ENCODE measurements around the gene CSHL1. TPM values are rescaled to one million over a fixed set of nuclear protein-coding genes. Genes with fewer than 3 reads are reported as not detected.
"Not testable (repeated sequence)": the region's sequence is repeated elsewhere in the genome, so short reads cannot be mapped to it uniquely, and the experiment has no call there.

The CSHL1 gene
- total RNA-seq, 2 experiments from 2014 or later = not detected

GRCh38 chr17:63880706-63881105 lies 30.4 kb downstream of the CSHL1 start:
- no peaks in the 10 kb centered on the region for H3K36me3 Mint-ChIP-seq (ENCODE audit: low read depth)
- CTCF ChIA-PET = interaction anchor here (0.6 to 1.1 kb wide), 5 partner anchors 11 to 253 kb away, joined by 3 to 7 read pairs (median 4); no protein-coding TSS in a partner anchor
- POLR2A ChIA-PET = no interaction called here
- H3K9me3 Mint-ChIP-seq (ENCODE audit: low read depth) = no peaks in the 10 kb centered on the region
- intact Hi-C loops (cut with DNase I, micrococcal nuclease) = no loop called here
- no peak overlapping the region for H3K27ac Mint-ChIP-seq
- no peaks in the 10 kb centered on the region for H3K27me3 Mint-ChIP-seq
- DNase-seq = no peak
- ATAC-seq = no peak
- H3K4me3 Mint-ChIP-seq = no peak overlapping the region
- H3K4me1 Mint-ChIP-seq = no peaks in the 10 kb centered on the region

DNA sequence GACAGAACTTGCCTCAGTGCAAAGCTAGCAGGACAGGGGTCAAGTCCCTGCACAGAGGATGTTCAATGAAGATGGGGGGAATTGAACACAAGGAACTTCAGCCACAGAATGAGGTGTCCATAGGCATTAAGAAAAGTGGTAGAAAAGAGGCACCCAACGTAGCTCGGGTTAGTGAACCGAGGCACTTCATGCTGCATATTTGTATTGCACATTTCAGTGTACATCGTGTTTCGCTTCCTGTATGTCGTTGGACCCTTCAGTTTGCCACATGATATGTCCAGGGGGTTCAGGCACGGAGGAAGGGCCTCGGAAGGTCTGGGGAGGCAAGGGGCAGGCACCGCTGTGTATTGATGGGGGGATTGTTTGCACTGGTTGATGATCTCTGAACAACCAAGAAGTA lies 32.6 kb downstream of the CSHL1 start:
- H3K9me3 Mint-ChIP-seq (ENCODE audit: low read depth); H3K27me3 Mint-ChIP-seq; DNase-seq; H3K4me3 Mint-ChIP-seq; POLR2A ChIA-PET; H3K27ac Mint-ChIP-seq; H3K4me1 Mint-ChIP-seq; intact Hi-C loops (cut with DNase I, micrococcal nuclease); H3K36me3 Mint-ChIP-seq (ENCODE audit: low read depth); ATAC-seq: not testable (repeated sequence)
- CTCF ChIA-PET = interaction anchor here (1.0 kb wide), 2 partner anchors 14 to 19 kb away, joined by 3 read pairs; no protein-coding TSS in a partner anchor

- DNase-seq; H3K36me3 Mint-ChIP-seq (ENCODE audit: low read depth); intact Hi-C loops (cut with DNase I, micrococcal nuclease); ATAC-seq; H3K27me3 Mint-ChIP-seq; H3K4me3 Mint-ChIP-seq; H3K27ac Mint-ChIP-seq; H3K4me1 Mint-ChIP-seq; H3K9me3 Mint-ChIP-seq (ENCODE audit: low read depth): not testable (repeated sequence)
- CTCF ChIA-PET = interaction anchor here (0.9 kb wide), 1 partner anchor 10 kb away, joined by 6 read pairs; no protein-coding TSS in a partner anchor
- POLR2A ChIA-PET = interaction anchor here (0.6 kb wide), 1 partner anchor 259 kb away, joined by 7 read pairs; no protein-coding TSS in a partner anchor
Observed at GRCh38 chr17:63874693-63875092, 36.4 kb downstream of the CSHL1 start.

GRCh38 chr17:63874061-63874626 lies 36.9 kb downstream of the CSHL1 start:
- H3K27ac Mint-ChIP-seq; H3K4me3 Mint-ChIP-seq; H3K27me3 Mint-ChIP-seq; H3K4me1 Mint-ChIP-seq; DNase-seq; ATAC-seq; H3K36me3 Mint-ChIP-seq (ENCODE audit: low read depth); H3K9me3 Mint-ChIP-seq (ENCODE audit: low read depth); intact Hi-C loops (cut with DNase I, micrococcal nuclease): not testable (repeated sequence)
- ChIA-PET POLR2A (interaction anchor here (0.6 kb wide), 1 partner anchor 260 kb away, joined by 7 read pairs; no protein-coding TSS in a partner anchor), CTCF (interaction anchor here (0.9 kb wide), 1 partner anchor 9 kb away, joined by 6 read pairs; no protein-coding TSS in a partner anchor)

GRCh38 chr17:63873577-63873976 lies 37.5 kb downstream of the CSHL1 start, which contains the start of gene CSH2:
TSS of gene CSH2 (minus strand) at chr17:63873677. CDS start at chr17:63873614, 63 bp downstream.
- POLR2A ChIA-PET; H3K36me3 Mint-ChIP-seq (ENCODE audit: low read depth); intact Hi-C loops (cut with DNase I, micrococcal nuclease); CTCF ChIA-PET; DNase-seq; ATAC-seq; H3K9me3 Mint-ChIP-seq (ENCODE audit: low read depth); H3K4me1 Mint-ChIP-seq; H3K27ac Mint-ChIP-seq; H3K27me3 Mint-ChIP-seq; H3K4me3 Mint-ChIP-seq: not testable (repeated sequence)

DNA sequence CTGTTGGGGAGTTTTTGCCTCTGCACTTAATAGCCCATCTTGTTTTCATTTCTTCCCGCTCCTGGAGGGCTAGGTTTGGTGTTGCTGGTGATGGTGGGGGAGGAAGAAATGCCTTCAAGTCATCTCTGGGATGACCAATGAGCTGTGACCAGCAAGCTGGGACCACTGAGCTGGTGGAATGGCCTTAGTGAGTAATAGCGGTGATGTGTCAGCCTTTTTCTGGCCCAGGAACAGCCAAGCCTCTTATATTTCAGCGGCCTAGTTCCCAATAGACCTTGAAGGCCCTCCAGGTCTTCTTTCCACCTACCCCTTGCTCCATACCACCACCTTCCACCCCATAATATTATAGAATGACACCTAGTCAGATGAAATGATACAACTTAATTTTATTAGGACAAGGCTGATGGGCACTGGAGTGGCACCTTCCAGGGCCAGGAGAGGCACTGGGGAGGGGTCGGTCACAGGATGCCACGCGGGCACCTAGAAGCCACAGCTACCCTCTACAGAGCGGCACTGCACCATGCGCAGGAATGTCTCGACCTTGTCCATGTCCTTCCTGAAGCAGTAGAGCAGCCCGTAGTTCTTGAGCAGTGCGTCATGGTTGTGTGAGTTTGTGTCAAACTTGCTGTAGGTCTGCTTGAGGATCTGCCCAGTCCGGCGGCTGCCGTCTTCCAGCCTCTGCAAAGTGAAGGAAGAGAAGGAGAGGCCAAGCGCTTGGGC lies 39.3 kb downstream of the CSHL1 start:
- H3K4me3 Mint-ChIP-seq; ATAC-seq; H3K9me3 Mint-ChIP-seq (ENCODE audit: low read depth); DNase-seq; intact Hi-C loops (cut with DNase I, micrococcal nuclease); H3K27me3 Mint-ChIP-seq; H3K27ac Mint-ChIP-seq; CTCF ChIA-PET; H3K4me1 Mint-ChIP-seq; POLR2A ChIA-PET; H3K36me3 Mint-ChIP-seq (ENCODE audit: low read depth): not testable (repeated sequence)

DNA sequence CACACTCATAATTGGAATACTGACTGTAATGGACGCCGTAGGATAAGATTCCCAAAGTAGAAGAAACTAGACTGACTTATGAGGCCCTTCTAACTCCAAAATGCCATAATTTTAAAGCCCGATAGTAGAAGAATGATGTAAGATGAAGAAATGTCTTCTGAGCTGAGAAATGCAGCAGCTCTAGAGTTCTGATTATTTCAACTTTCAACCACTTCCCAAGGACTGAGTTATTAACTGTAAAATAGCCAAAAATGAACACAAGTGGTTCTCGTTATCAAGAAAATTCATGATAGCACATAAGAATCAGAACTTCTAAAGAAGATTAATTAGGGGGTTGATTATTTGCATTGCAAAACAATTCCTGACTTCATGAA lies 40.8 kb downstream of the CSHL1 start:
- ATAC-seq; DNase-seq; intact Hi-C loops (cut with DNase I, micrococcal nuclease); H3K4me1 Mint-ChIP-seq; H3K27ac Mint-ChIP-seq; POLR2A ChIA-PET; H3K27me3 Mint-ChIP-seq; H3K9me3 Mint-ChIP-seq (ENCODE audit: low read depth); H3K4me3 Mint-ChIP-seq; H3K36me3 Mint-ChIP-seq (ENCODE audit: low read depth): not testable (repeated sequence)
- CTCF ChIA-PET = interaction anchor here (0.8 to 1.7 kb wide), 5 partner anchors 10 to 22 kb away, joined by 3 to 7 read pairs (median 3); partner anchors contain the start of gene GH2

DNA sequence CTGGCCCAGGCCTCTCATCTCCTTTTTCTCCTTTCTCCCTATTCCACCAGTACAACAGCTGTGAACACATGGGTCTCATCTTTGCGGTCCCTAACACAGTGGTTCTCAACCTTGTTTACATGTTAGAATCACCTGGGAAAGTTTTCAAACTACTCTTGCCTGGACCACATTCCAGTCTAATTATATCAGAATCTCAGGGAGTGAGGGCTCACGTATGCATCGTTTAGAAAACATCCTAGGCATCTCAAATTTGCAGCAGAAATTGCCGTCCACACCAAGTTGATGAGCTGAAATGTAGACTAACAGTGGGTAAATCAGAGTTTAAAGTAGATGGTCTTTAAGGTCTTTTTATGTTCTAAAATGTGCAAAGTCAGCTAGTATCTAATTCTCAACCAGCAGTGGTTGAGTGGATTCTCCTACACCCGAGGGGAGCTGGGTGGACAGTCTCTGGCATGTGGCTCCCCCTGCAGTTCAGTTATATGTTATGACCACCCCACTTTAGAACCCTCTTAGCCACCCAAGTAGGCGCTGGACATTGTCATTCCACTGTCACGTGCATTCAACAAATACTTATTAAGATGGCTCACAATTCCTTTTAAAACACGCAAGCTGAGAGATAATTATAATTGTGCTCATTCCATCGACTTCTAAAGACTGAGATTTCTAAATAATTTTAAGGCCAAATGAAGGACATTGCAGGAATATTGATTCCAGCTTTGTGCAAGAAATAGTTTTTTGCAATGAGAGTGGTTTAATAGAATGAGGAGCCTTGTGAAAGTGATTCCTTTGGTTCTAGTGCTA lies 41.4 kb downstream of the CSHL1 start:
- POLR2A ChIA-PET; H3K9me3 Mint-ChIP-seq (ENCODE audit: low read depth); intact Hi-C loops (cut with DNase I, micrococcal nuclease); ATAC-seq; H3K27ac Mint-ChIP-seq; H3K36me3 Mint-ChIP-seq (ENCODE audit: low read depth); H3K4me3 Mint-ChIP-seq; DNase-seq; H3K4me1 Mint-ChIP-seq; H3K27me3 Mint-ChIP-seq: not testable (repeated sequence)
- CTCF ChIA-PET = interaction anchor here (0.8 to 1.7 kb wide), 5 partner anchors 10 to 21 kb away, joined by 3 to 7 read pairs (median 3); partner anchors contain the start of gene GH2

DNA sequence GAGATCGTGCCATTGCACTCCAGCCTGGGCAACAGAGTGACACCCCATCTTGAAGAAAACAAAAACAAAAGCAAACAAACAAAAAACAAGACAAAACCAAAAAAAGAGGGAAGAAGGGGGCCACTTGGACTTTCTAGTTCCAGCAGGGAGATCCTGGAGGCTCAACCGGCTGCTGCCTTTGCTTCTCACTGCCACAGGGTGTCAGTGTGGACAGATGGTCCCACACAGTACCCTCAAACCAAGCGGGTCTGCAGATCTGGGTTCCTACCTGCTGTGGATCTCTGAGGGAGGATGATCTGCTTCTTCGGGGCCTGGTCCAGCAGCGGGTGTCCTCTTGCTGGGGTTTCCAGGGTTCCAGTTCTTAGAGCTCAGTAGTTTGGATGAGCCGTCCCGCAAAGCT lies 44.4 kb downstream of the CSHL1 start:
- not testable (repeated sequence) for H3K36me3 Mint-ChIP-seq (ENCODE audit: low read depth); H3K4me1 Mint-ChIP-seq; H3K4me3 Mint-ChIP-seq; DNase-seq; H3K9me3 Mint-ChIP-seq (ENCODE audit: low read depth); H3K27ac Mint-ChIP-seq; H3K27me3 Mint-ChIP-seq; ATAC-seq
- intact Hi-C loops (cut with DNase I, micrococcal nuclease) = loop anchor here in 1 of 2 experiments (1.0 kb wide), 1 partner anchor 40 kb away; no protein-coding TSS in a partner anchor
- POLR2A ChIA-PET = interaction anchor here (0.6 to 0.7 kb wide), 2 partner anchors 153 to 194 kb away, joined by 3 to 9 read pairs; no protein-coding TSS in a partner anchor
- CTCF ChIA-PET = interaction anchor here (0.6 to 4.1 kb wide), 20 partner anchors 9 to 424 kb away, joined by 3 to 22 read pairs (median 4); partner anchors contain the start of genes ICAM2 and SMARCD2

All from activated CD4-positive, alpha-beta T cell treated with anti-CD3 and anti-CD28 coated beads for 36 hours (primary cell).